H1 (cell line): Measurements from ENCODE around the gene UCP2. TPM values are rescaled to one million over a fixed set of nuclear protein-coding genes. Genes with fewer than 3 reads are reported as not detected.

Experiments
- CTCF ChIA-PET: fragments of 300-600 bp; sonication (Branson Sonifier 250); formaldehyde crosslinking; loops from one replicate; lab custom pipeline; 2021; ENCODE audit not compliant: partially characterized antibody; lab: Charles Lee
- POLR2A ChIA-PET: fragments of 300-600 bp; sonication (Branson Sonifier 250); formaldehyde crosslinking; loops from one replicate; lab custom pipeline; 2021; ENCODE audit warnings: inconsistent platforms; ENCODE audit not compliant: partially characterized antibody; lab: Charles Lee
- DNase-seq, 2 experiments: peaks; one replicate each; pipeline versions ENCODE4 v3.0.0 to v3.0.0-alpha.2; 2010 to 2022; ENCODE audit warnings: low spot score in 2 of 2, low read depth in 1 of 2, mixed read lengths in 1 of 2
- FAIRE-seq: peaks from 2 replicates; lab custom pipeline; 2011; peaks lifted over from hg19 to GRCh38; lab: Jason Lieb, UNC
- H2AFZ ChIP-seq: 2 replicates; pipeline ENCODE4 v1.8.1; 2012; ENCODE audit warnings: low read length, inconsistent platforms
- H2AK5ac ChIP-seq: 2 replicates; pipeline ENCODE4 v1.6.1; 2013; ENCODE audit warnings: low read depth, low read length
- H2BK120ac ChIP-seq: replicated peaks from 2 replicates; pipeline ENCODE3; 2013; ENCODE audit warnings: low read depth, low read length, inconsistent platforms
- H2BK12ac ChIP-seq: 2 replicates; pipeline ENCODE4 v1.6.1; 2013; ENCODE audit warnings: low read depth, low read length
- H2BK15ac ChIP-seq: 2 replicates; pipeline ENCODE4 v1.6.1; 2013; ENCODE audit warnings: low read length
- H2BK20ac ChIP-seq: 2 replicates; pipeline ENCODE4 v1.6.1; 2013; ENCODE audit warnings: low read length
- H2BK5ac ChIP-seq: 2 replicates; pipeline ENCODE4 v1.6.1; 2013; ENCODE audit warnings: low read depth, low read length
- H3K14ac ChIP-seq: 2 replicates; pipeline ENCODE4 v1.6.1; 2013; ENCODE audit warnings: inconsistent platforms; ENCODE audit not compliant: insufficient read length
- H3K18ac ChIP-seq: 2 replicates; pipeline ENCODE4 v1.6.1; 2013; ENCODE audit warnings: low read length; ENCODE audit errors: extremely low read depth
- H3K23ac ChIP-seq: 2 replicates; pipeline ENCODE4 v1.6.1; 2013; ENCODE audit warnings: inconsistent platforms; ENCODE audit not compliant: insufficient read length
- H3K23me2 ChIP-seq: 2 replicates; pipeline ENCODE4 v1.6.1; 2013; ENCODE audit warnings: low read depth, low read length
- H3K27ac ChIP-seq: 2 replicates; pipeline ENCODE4 v1.6.1; 2011; ENCODE audit warnings: low read depth, low read length, inconsistent platforms
- H3K27me3 ChIP-seq, 4 experiments: replicated peaks in 1 of 4; 1 replicate in 1 of 4; 2 replicates in 3 of 4; pipeline versions ENCODE4 v1.6.1 to v1.8.1; 2011 to 2013; ENCODE audit warnings: low read length in 3 of 4, mild to moderate bottlenecking in 3 of 4, inconsistent platforms in 2 of 4, mixed read lengths in 2 of 4, moderate library complexity in 1 of 4; ENCODE audit not compliant: control insufficient read depth in 3 of 4, insufficient read depth in 3 of 4; ENCODE audit errors: extremely low read depth in 1 of 4
- H3K36me3 ChIP-seq, 4 experiments: 2 replicates each; pipeline versions ENCODE4 v1.6.1 to v1.8.1; 2011 to 2013; ENCODE audit warnings: mild to moderate bottlenecking in 4 of 4, low read length in 3 of 4, moderate library complexity in 2 of 4, control low read depth in 1 of 4, inconsistent platforms in 1 of 4; ENCODE audit not compliant: insufficient read depth in 4 of 4, control insufficient read depth in 2 of 4
- H3K4ac ChIP-seq: replicated peaks from 2 replicates; pipeline ENCODE3; 2013; ENCODE audit warnings: low read length, low read depth, mixed read lengths, inconsistent platforms; ENCODE audit not compliant: insufficient read length
- H3K4me1 ChIP-seq, 4 experiments: replicated peaks in 1 of 4; 1 replicate in 1 of 4; 2 replicates in 3 of 4; pipeline versions ENCODE4 v1.6.1 to v1.8.1; 2011 to 2013; ENCODE audit warnings: low read length in 3 of 4, inconsistent platforms in 2 of 4, mixed read lengths in 1 of 4; ENCODE audit not compliant: insufficient read depth in 4 of 4, control insufficient read depth in 3 of 4
- H3K4me2 ChIP-seq, 2 experiments: 2 replicates each; pipeline versions ENCODE4 v1.6.1 to v1.8.1; 2011 to 2013; ENCODE audit warnings: low read depth in 2 of 2, low read length in 2 of 2, control low read depth in 1 of 2, inconsistent platforms in 1 of 2, mild to moderate bottlenecking in 1 of 2; ENCODE audit not compliant: insufficient read depth in 1 of 2
- H3K4me3 ChIP-seq, 4 experiments: fragments of 200-600, 300-600 bp in 1 of 4; sonication (generic), shearing (Covaris generic), sonication (Bioruptor Twin) in 1 of 4; 2 replicates each; pipeline versions ENCODE4 v1.5.1 to v1.8.1; 2011 to 2016; ENCODE audit warnings: low read length in 4 of 4, low read depth in 3 of 4, control low read depth in 2 of 4, inconsistent platforms in 2 of 4, mild to moderate bottlenecking in 2 of 4, mixed read lengths in 1 of 4, moderate library complexity in 1 of 4; ENCODE audit not compliant: insufficient read depth in 2 of 4; ENCODE audit errors: extremely low read depth in 1 of 4
- H3K56ac ChIP-seq: replicated peaks from 2 replicates; pipeline ENCODE3; 2013; ENCODE audit warnings: low read depth, mild to moderate bottlenecking, mixed read lengths, low read length, inconsistent platforms; ENCODE audit not compliant: insufficient read length
- H3K79me1 ChIP-seq: 2 replicates; pipeline ENCODE4 v1.6.1; 2013; ENCODE audit warnings: low read depth, low read length, control low read depth
- H3K79me2 ChIP-seq, 2 experiments: 2 replicates each; pipeline versions ENCODE4 v1.6.1 to v1.8.1; 2012 to 2013; ENCODE audit warnings: low read length in 2 of 2, mild to moderate bottlenecking in 2 of 2, inconsistent platforms in 1 of 2; ENCODE audit not compliant: insufficient read depth in 2 of 2, control insufficient read depth in 1 of 2
- H3K9ac ChIP-seq, 4 experiments: replicated peaks in 1 of 4; 1 replicate in 1 of 4; 2 replicates in 3 of 4; pipeline versions ENCODE4 v1.6.1 to v1.8.1; 2011 to 2013; ENCODE audit warnings: low read depth in 3 of 4, low read length in 3 of 4, control low read depth in 2 of 4, mild to moderate bottlenecking in 2 of 4, moderate library complexity in 2 of 4, inconsistent platforms in 1 of 4; ENCODE audit errors: extremely low read depth in 1 of 4
- H3K9me3 ChIP-seq, 2 experiments: 2 replicates each; pipeline versions ENCODE4 v1.6.1 to v1.8.1; 2012 to 2013; ENCODE audit warnings: mild to moderate bottlenecking in 2 of 2, moderate library complexity in 2 of 2, control low read depth in 1 of 2, inconsistent platforms in 1 of 2, low read depth in 1 of 2, low read length in 1 of 2, mixed read lengths in 1 of 2; ENCODE audit not compliant: insufficient read depth in 2 of 2
- H4K20me1 ChIP-seq, 2 experiments: replicated peaks in 1 of 2; 2 replicates each; pipeline versions ENCODE3 to v1.8.1; 2011 to 2013; ENCODE audit warnings: inconsistent platforms in 2 of 2, low read length in 2 of 2, mild to moderate bottlenecking in 1 of 2; ENCODE audit not compliant: insufficient read depth in 2 of 2, control insufficient read depth in 1 of 2
- H4K5ac ChIP-seq: 2 replicates; pipeline ENCODE4 v1.6.1; 2013; ENCODE audit warnings: low read length, low read depth, mixed read lengths, inconsistent platforms; ENCODE audit not compliant: insufficient read length
- H4K8ac ChIP-seq: 2 replicates; pipeline ENCODE4 v1.8.0; 2013; ENCODE audit warnings: mild to moderate bottlenecking, moderate library complexity, low read length, inconsistent platforms; ENCODE audit not compliant: insufficient read depth; ENCODE audit errors: extremely low read depth
- H4K91ac ChIP-seq: replicated peaks from 2 replicates; pipeline ENCODE3; 2013; ENCODE audit warnings: low read length, mixed read lengths, inconsistent platforms; ENCODE audit not compliant: insufficient read length
- ASH2L ChIP-seq: fragments of 200-600, 300-600 bp; sonication (generic); IDR thresholded peaks from one replicate; pipeline ENCODE4 v1.7.1; 2017; ENCODE audit warnings: low read length
- CBX8 ChIP-seq: fragments of 300-800, 300-1000 bp; sonication (generic); IDR thresholded peaks from 2 replicates; pipeline ENCODE4 v1.7.1; 2016; ENCODE audit warnings: low read depth, low read length, borderline replicate concordance
- HDAC6 ChIP-seq: IDR thresholded peaks from one replicate; pipeline ENCODE4 v1.7.1; 2012; ENCODE audit warnings: low read depth, mild to moderate bottlenecking, inconsistent platforms, low read length, moderate library complexity
- MAFK ChIP-seq: IDR thresholded peaks from 2 replicates; pipeline ENCODE4 v1.6.1; 2012; ENCODE audit warnings: low read depth, mild to moderate bottlenecking, improper control_type of control experiment, low read length
- PHF8 ChIP-seq: fragments of 200-600 bp; sonication (generic); conservative IDR thresholded peaks from 2 replicates; pipeline ENCODE4 v1.7.1; 2012; ENCODE audit warnings: low read depth, mild to moderate bottlenecking, inconsistent platforms, low read length, moderate library complexity
- ZNF274 ChIP-seq: IDR thresholded peaks from 2 replicates; pipeline ENCODE4 v1.7.0; 2012; ENCODE audit warnings: low read length, borderline replicate concordance; ENCODE audit errors: extremely low read depth
- WGBS, 2 experiments: shearing (Covaris generic) in 1 of 2; methylation state at CpG; one replicate each; pipeline versions ENCODE4 v1.1.6 to v1.1.7; 2013 to 2015; ENCODE audit warnings: low lambda C conversion rate in 2 of 2, mixed read lengths in 2 of 2, inconsistent platforms in 1 of 2, low coverage in 1 of 2, missing lambda C conversion rate in 1 of 2; ENCODE audit not compliant: insufficient replicate concordance in 2 of 2, insufficient coverage in 1 of 2, insufficient read length in 1 of 2; ENCODE audit errors: extremely low coverage in 1 of 2, missing lambda C conversion rate in 1 of 2; 5-methylcytosine and 5-hydroxymethylcytosine counted together
- polyA plus RNA-seq, 7 experiments: library from polyadenylated mRNA; depleted of rRNA in 3 of 7; stranded (reverse) in 5 of 7; unstranded in 2 of 7; fragments of >200 nt in 5 of 7; fragments of 200-250 nt in 2 of 7; gene quantifications; 1 replicate in 5 of 7; 2 replicates in 1 of 7; 4 replicates in 1 of 7; pipeline versions ENCODE4 v1.2.1 to v1.2.3, GENCODE V29; 2011 to 2013; ENCODE audit warnings: missing spikeins in 2 of 7, mixed read lengths in 2 of 7
- total RNA-seq: library from RNA; stranded (reverse); fragmentation: NEBNext Ultra II Directional; extraction: Animal tissue kit (Norgen Biotek cat#: 25700); gene quantifications from 2 replicates; pipeline ENCODE4 v1.2.1, GENCODE V29; 2021
- TF ChIP-seq, protein P1 (sequence below): IDR thresholded peaks from 2 replicates; pipeline ENCODE4 v1.6.1; 2012; ENCODE audit warnings: inconsistent platforms

Gene UCP2
- total and polyA plus RNA-seq, 2 of the 8 experiments (the other 6 are each of a cell fraction or from before 2014, with no cell fraction given): 46.2 to 55.2 TPM

- CTCF ChIA-PET: interaction anchor here (1.0 to 1.1 kb wide), 2 partner anchors 10 to 351 kb away, joined by 3 read pairs; no protein-coding TSS in a partner anchor
- Histone ChIP-seq H4K8ac (no peak overlapping the region), H3K4me2 (no peak overlapping the region), H3K9ac (no peak overlapping the region), H4K5ac (no peak overlapping the region), H2BK120ac (no peak overlapping the region), H3K79me2 (no peaks in the 10 kb centered on the region), H3K14ac (no peak overlapping the region), H4K91ac (no peak overlapping the region), H3K9me3 (no peaks in the 10 kb centered on the region), H3K23ac (no peak overlapping the region), H2BK15ac (no peak overlapping the region), H4K20me1 (peaks cover 0 to 3% of the 10 kb centered on the region in 2 experiments), H2AK5ac (no peak overlapping the region), H2BK12ac (no peak overlapping the region), H2AFZ (no peak overlapping the region), H2BK20ac (no peak overlapping the region), H3K4ac (no peak overlapping the region), H3K79me1 (no peaks in the 10 kb centered on the region), H3K18ac (no peak overlapping the region), H3K4me1 (no peaks in the 10 kb centered on the region), H3K27ac (no peak overlapping the region), H3K4me3 (no peak overlapping the region), H3K27me3 (no peaks in the 10 kb centered on the region), H3K23me2 (no peaks in the 10 kb centered on the region), H3K36me3 (peaks cover under 1 to 11% (median 3%) of the 10 kb centered on the region in 4 experiments; a peak in 6 of 8 replicates), H2BK5ac (no peak overlapping the region), H3K56ac (no peak overlapping the region)
- 88% methylated on average over 12 of the region's 13 CpGs; no CpG with 5 or more reads in 1 of the 2 experiments for WGBS, 2 experiments
- POLR2A ChIA-PET: interaction anchor here (0.9 to 8.8 kb wide), 7 partner anchors 9 to 282 kb away, joined by 3 to 94 read pairs (median 4); partner anchors contain the start of gene UCP2
- TF ChIP-seq ASH2L (no peak), ZNF274 (no peak), CBX8 (no peak), MAFK (no peak), PHF8 (no peak), HDAC6 (no peak)
- TF ChIP-seq, protein P1, sequence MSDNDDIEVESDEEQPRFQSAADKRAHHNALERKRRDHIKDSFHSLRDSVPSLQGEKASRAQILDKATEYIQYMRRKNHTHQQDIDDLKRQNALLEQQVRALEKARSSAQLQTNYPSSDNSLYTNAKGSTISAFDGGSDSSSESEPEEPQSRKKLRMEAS: no peak
- DNase-seq (no peak), FAIRE-seq (no peak)
Observed at GRCh38 chr11:73969991-73970800, 12.4 kb downstream of the UCP2 start.
